HG02642 (cell line): ENCODE results near the gene UBR7.
"Not testable (repeated sequence)": the region's sequence is repeated elsewhere in the genome, so short reads cannot be mapped to it uniquely, and the experiment has no call there.

Experiments
- ATAC-seq: cut with Tn5 transposase; IDR thresholded peaks from one replicate; pipeline ENCODE4 v1.9.1; 2021; ENCODE audit warnings: mild to moderate bottlenecking; ENCODE audit not compliant: unreplicated experiment, poor library complexity

Gene UBR7

GRCh38 chr14:93186466-93186865, 20.6 kb upstream of the UBR7 start:
- ATAC-seq, result no peak

- no peak for ATAC-seq
Observed at GRCh38 chr14:93186956-93187355, 20.1 kb upstream of the UBR7 start.

GRCh38 chr14:93195316-93195999, 11.6 kb upstream of the UBR7 start:
- ATAC-seq, result no peak

- no peak for ATAC-seq
Observed at GRCh38 chr14:93199031-93199430, 8.0 kb upstream of the UBR7 start.

GRCh38 chr14:93200553-93200952, 6.5 kb upstream of the UBR7 start:
- ATAC-seq, result no peak

GRCh38 chr14:93201155-93201704, 5.8 kb upstream of the UBR7 start:
- no peak for ATAC-seq

GRCh38 chr14:93207468-93208308, 632 bp downstream of the UBR7 start:
- ATAC-seq, result peak; percentile 54

- peak; percentile 67 for ATAC-seq
Observed at GRCh38 chr14:93212432-93212831, 5.4 kb downstream of the UBR7 start.

- ATAC-seq, result no peak
Observed at GRCh38 chr14:93214598-93214997, 7.5 kb downstream of the UBR7 start.

GRCh38 chr14:93219103-93219726, 12.2 kb downstream of the UBR7 start:
- peak; percentile 60 for ATAC-seq

- no peak for ATAC-seq
Observed at GRCh38 chr14:93220509-93220908, 13.5 kb downstream of the UBR7 start.

- ATAC-seq, result no peak
Observed at GRCh38 chr14:93223565-93223964, 16.5 kb downstream of the UBR7 start.

- no peak for ATAC-seq
Observed at GRCh38 chr14:93228550-93228949, 21.5 kb downstream of the UBR7 start.

- no peak for ATAC-seq
Observed at GRCh38 chr14:93230539-93230938, 23.5 kb downstream of the UBR7 start.

- no peak for ATAC-seq
Observed at GRCh38 chr14:93231129-93231979, 24.3 kb downstream of the UBR7 start.

GRCh38 chr14:93232159-93232558, 25.1 kb downstream of the UBR7 start:
- no peak for ATAC-seq

GRCh38 chr14:93233078-93233477, 26.0 kb downstream of the UBR7 start:
- not testable (repeated sequence) for ATAC-seq

GRCh38 chr14:93234798-93235197, 27.7 kb downstream of the UBR7 start:
- ATAC-seq, result no peak

GRCh38 chr14:93239869-93240677, 33.0 kb downstream of the UBR7 start:
- ATAC-seq, result no peak
